ENCODE results near the gene DNAH8. TPM values are rescaled to one million over a fixed set of nuclear protein-coding genes. Genes with fewer than 3 reads are reported as not detected.

The DNAH8 gene
- polyA plus RNA-seq, 3 donors: not detected

GRCh38 chr6:39029156-39030011 lies 314.3 kb downstream of the DNAH8 start:
- TF ChIP-seq CTCF (IDR thresholded peaks at IDR 0.05): peak; percentile 82
- Histone ChIP-seq H3K4me1 (ENCODE audit: control insufficient read depth in 1 of 2, insufficient read depth in 2 of 2, low read length in 2 of 2) (no peaks in the 10 kb centered on the region), H3K4me2 (replicated peaks; ENCODE audit: extremely low read depth, low read length, poor library complexity, severe bottlenecking) (no peak overlapping the region), H3K27ac (ENCODE audit: low read depth in 1 of 2, low read length in 2 of 2) (no peak overlapping the region), H3K9me3 (replicated peaks in 1 of 2; ENCODE audit: control insufficient read depth in 1 of 2, insufficient read depth in 1 of 2, low read length in 2 of 2) (no peaks in the 10 kb centered on the region), H3K27me3 (ENCODE audit: control insufficient read depth in 2 of 2, insufficient read depth in 2 of 2, low read length in 2 of 2) (peaks cover 4 to 14% of the 10 kb centered on the region in 2 donors), H3K9ac (ENCODE audit: insufficient read depth, low read length, poor library complexity, severe bottlenecking) (no peak overlapping the region), H2AFZ (ENCODE audit: insufficient read depth, low read depth, low read length, poor library complexity, severe bottlenecking) (no peak overlapping the region), H3K79me2 (ENCODE audit: insufficient read depth, low read length) (no peaks in the 10 kb centered on the region), H4K20me1 (ENCODE audit: insufficient read depth, low read length) (no peaks in the 10 kb centered on the region), H3K36me3 (replicated peaks in 1 of 2; ENCODE audit: control insufficient read depth in 1 of 2, insufficient read depth in 2 of 2, low read length in 2 of 2) (no peaks in the 10 kb centered on the region), H3K4me3 (replicated peaks in 1 of 3; ENCODE audit: low read depth in 2 of 3, low read length in 3 of 3) (no peak overlapping the region)
- Mint-ChIP-seq H3K4me3 (no peak overlapping the region), H3K4me1 (no peaks in the 10 kb centered on the region), H3K9me3 (no peaks in the 10 kb centered on the region), H3K27me3 (ENCODE audit: low read depth in 3 of 3) (peaks cover 17 to 24% (median 20%) of the 10 kb centered on the region in 3 donors), H3K36me3 (no peaks in the 10 kb centered on the region), H3K27ac (no peak overlapping the region)
- WGBS (ENCODE audit: insufficient coverage): 95% methylated on average over 5 of the region's 13 CpGs
- intact Hi-C loops (cut with micrococcal nuclease): no loop called here
- no peak for DNase-seq

- H3K36me3 Mint-ChIP-seq: no peaks in the 10 kb centered on the region
- H3K36me3 ChIP-seq (replicated peaks in 1 of 2; ENCODE audit: control insufficient read depth in 1 of 2, insufficient read depth in 2 of 2, low read length in 2 of 2): no peaks in the 10 kb centered on the region
- TF ChIP-seq CTCF (IDR thresholded peaks at IDR 0.05): no peak
- H3K79me2 ChIP-seq (ENCODE audit: insufficient read depth, low read length): no peaks in the 10 kb centered on the region
- no peak overlapping the region for H3K4me3 ChIP-seq (replicated peaks in 1 of 3; ENCODE audit: low read depth in 2 of 3, low read length in 3 of 3)
- DNase-seq: no peak
- H3K4me1 ChIP-seq (ENCODE audit: control insufficient read depth in 1 of 2, insufficient read depth in 2 of 2, low read length in 2 of 2): peaks cover 0 to 2% of the 10 kb centered on the region in 2 donors
- WGBS (ENCODE audit: insufficient coverage): 40% methylated on average over 4 of the region's 9 CpGs
- H4K20me1 ChIP-seq (ENCODE audit: insufficient read depth, low read length): no peaks in the 10 kb centered on the region
- H3K9me3 Mint-ChIP-seq: peaks cover 0 to 1% (median 0%) of the 10 kb centered on the region in 7 donors
- H3K4me1 Mint-ChIP-seq: peaks cover 6% of the 10 kb centered on the region
- intact Hi-C loops (cut with micrococcal nuclease): no loop called here
- H3K4me3 Mint-ChIP-seq: peak overlapping the region in 1 of 2 donors; percentile 49
- no peaks in the 10 kb centered on the region for H3K9me3 ChIP-seq (replicated peaks in 1 of 2; ENCODE audit: control insufficient read depth in 1 of 2, insufficient read depth in 1 of 2, low read length in 2 of 2)
- no peak overlapping the region for H3K27ac Mint-ChIP-seq
- H3K27me3 Mint-ChIP-seq (ENCODE audit: low read depth in 3 of 3): peaks cover 10 to 49% (median 32%) of the 10 kb centered on the region in 3 donors
- no peak overlapping the region for H3K9ac ChIP-seq (ENCODE audit: insufficient read depth, low read length, poor library complexity, severe bottlenecking)
- no peak overlapping the region for H3K27ac ChIP-seq (ENCODE audit: low read depth in 1 of 2, low read length in 2 of 2)
- no peak overlapping the region for H3K4me2 ChIP-seq (replicated peaks; ENCODE audit: extremely low read depth, low read length, poor library complexity, severe bottlenecking)
- no peak overlapping the region for H2AFZ ChIP-seq (ENCODE audit: insufficient read depth, low read depth, low read length, poor library complexity, severe bottlenecking)
- peaks cover 26 to 28% of the 10 kb centered on the region in 2 donors for H3K27me3 ChIP-seq (ENCODE audit: control insufficient read depth in 2 of 2, insufficient read depth in 2 of 2, low read length in 2 of 2)
Observed at GRCh38 chr6:39035681-39036080, 320.6 kb downstream of the DNAH8 start.

Measured in CD14-positive monocyte (primary cell).